Prostate gland (tissue), 2 donors: ENCODE measurements around the gene TMEM109. TPM values are rescaled to one million over a fixed set of nuclear protein-coding genes. Genes with fewer than 3 reads are reported as not detected.

ENCODE experiments used
- DNase-seq: peaks from one replicate; pipeline ENCODE4 v3.0.0-alpha.2; 2019; ENCODE audit warnings: low spot score
- H3K27ac ChIP-seq, 2 donors: fragments of 200-600 bp; sonication (generic); 2 replicates each; pipeline ENCODE4 v1.5.1; 2017 to 2019
- H3K27me3 ChIP-seq: fragments of 200-600 bp; sonication (generic); replicated peaks from 2 replicates; pipeline ENCODE4 v1.5.1; 2019; ENCODE audit not compliant: insufficient read depth
- H3K36me3 ChIP-seq, 2 donors: fragments of 200-600 bp; sonication (generic); 1 replicate in 1 of 2; 2 replicates in 1 of 2; pipeline versions ENCODE4 v1.5.1 to v1.8.1; 2017 to 2019
- H3K4me1 ChIP-seq: fragments of 200-600 bp; sonication (generic); replicated peaks from 2 replicates; pipeline ENCODE4 v1.5.1; 2019
- H3K4me3 ChIP-seq, 2 donors: fragments of 200-600 bp; sonication (generic); 2 replicates each; pipeline ENCODE4 v1.5.1; 2017 to 2019
- H3K9me3 ChIP-seq: fragments of 200-600 bp; sonication (generic); 2 replicates; pipeline ENCODE4 v1.5.1; 2017
- CTCF ChIP-seq, 4 experiments: fragments of 200-600 bp in 2 of 4; fragments of 450-650 bp in 2 of 4; sonication (generic) in 2 of 4; IDR thresholded peaks; 1 replicate in 3 of 4; 2 replicates in 1 of 4; pipeline ENCODE4 v1.5.1; 2016 to 2019; ENCODE audit warnings: antibody characterized with exemption in 4 of 4, mild to moderate bottlenecking in 2 of 4, moderate library complexity in 2 of 4
- POLR2A ChIP-seq: fragments of 450-650 bp; IDR thresholded peaks from one replicate; pipeline ENCODE4 v1.6.1; 2016; ENCODE audit warnings: antibody characterized with exemption, mild to moderate bottlenecking
- POLR2AphosphoS5 ChIP-seq: sonication (generic); formaldehyde crosslinking; IDR thresholded peaks from one replicate; pipeline ENCODE4 v1.6.1; 2017; ENCODE audit warnings: antibody characterized with exemption
- WGBS: methylation state at CpG from one replicate; pipeline ENCODE4 v1.1.5; 2018; 5-methylcytosine and 5-hydroxymethylcytosine counted together
- intact Hi-C: fragments of 100-400 bp; cut with DNase I; formaldehyde crosslinking; loops from one replicate; pipeline ENCODE4 v1.14.2; 2022
- total RNA-seq, 2 donors: library from RNA; depleted of rRNA; stranded (reverse); fragments of >200 nt; gene quantifications; one replicate each; pipeline ENCODE4 v1.1.0, GENCODE V29; 2016

The TMEM109 gene
- total RNA-seq, 2 donors from 2014 or later = 106 to 122 TPM

- no peaks in the 10 kb centered on the region for H3K36me3 ChIP-seq
- no peak for DNase-seq
- WGBS = 17% methylated on average over 9 of the region's 9 CpGs
- TF ChIP-seq POLR2A (no peak), POLR2AphosphoS5 (no peak), CTCF (IDR thresholded peaks at IDR 0.05) (peak; percentile 31 to 81 (median 72))
- intact Hi-C loops = no loop called here
- H3K27ac ChIP-seq = no peak overlapping the region
- H3K9me3 ChIP-seq = no peaks in the 10 kb centered on the region
- H3K4me1 ChIP-seq = no peaks in the 10 kb centered on the region
- H3K27me3 ChIP-seq = no peaks in the 10 kb centered on the region
- H3K4me3 ChIP-seq = no peak overlapping the region
Measured at GRCh38 chr11:60970369-60970774, 56.4 kb downstream of the TMEM109 start.

GRCh38 chr11:60970890-60971289, 56.9 kb downstream of the TMEM109 start:
- Histone ChIP-seq H3K27me3 (no peaks in the 10 kb centered on the region), H3K27ac (no peak overlapping the region), H3K4me3 (no peak overlapping the region), H3K36me3 (no peaks in the 10 kb centered on the region), H3K4me1 (no peaks in the 10 kb centered on the region), H3K9me3 (no peaks in the 10 kb centered on the region)
- intact Hi-C loops = no loop called here
- TF ChIP-seq POLR2A (no peak), POLR2AphosphoS5 (no peak), CTCF (IDR thresholded peaks at IDR 0.05) (no peak)
- no peak for DNase-seq
- 60% methylated on average over 5 of the region's 5 CpGs for WGBS

- Histone ChIP-seq H3K9me3 (no peaks in the 10 kb centered on the region), H3K4me1 (no peaks in the 10 kb centered on the region), H3K4me3 (no peak within 1 kb of the TSS), H3K36me3 (no peaks in the 10 kb centered on the region), H3K27me3 (no peaks in the 10 kb centered on the region), H3K27ac (no peak within 1 kb of the TSS)
- WGBS = 88% methylated on average over 16 of the region's 16 CpGs
- TF ChIP-seq CTCF (IDR thresholded peaks at IDR 0.05) (no peak), POLR2A (no peak)
- intact Hi-C loops = no loop called here
- DNase-seq = no peak
Measured at GRCh38 chr11:60971520-60971919, 57.6 kb downstream of the TMEM109 start, which contains the start of gene CD6. CD6 (plus strand) TSS chr11:60971680; CDS start chr11:60971866, 186 bp downstream.

GRCh38 chr11:60972182-60973030, 58.4 kb downstream of the TMEM109 start:
- Histone ChIP-seq H3K9me3 (no peaks in the 10 kb centered on the region), H3K27me3 (no peaks in the 10 kb centered on the region), H3K4me3 (no peak overlapping the region), H3K27ac (no peak overlapping the region), H3K4me1 (no peaks in the 10 kb centered on the region), H3K36me3 (no peaks in the 10 kb centered on the region)
- 93% methylated on average over 15 of the region's 15 CpGs for WGBS
- no peak for DNase-seq
- intact Hi-C loops = no loop called here
- TF ChIP-seq POLR2AphosphoS5 = no peak
- no peak for TF ChIP-seq CTCF (IDR thresholded peaks at IDR 0.05)
- no peak for TF ChIP-seq POLR2A

Other genes with a start within 250 kb of the TMEM109 start
- 1 to 10 TPM in 1 of 2 donors, under 1 TPM in 1; 0.68 to 1.1 TPM for gene MS4A8, start 214.5 kb upstream of the TMEM109 start, total RNA-seq
- gene MS4A18, start 189.4 kb upstream of the TMEM109 start, total RNA-seq = not detected
- gene MS4A15, start 157.3 kb upstream of the TMEM109 start, total RNA-seq = not detected
- under 1 TPM in 1 of 2 donors, not detected in 1; 0.45 TPM for gene MS4A10, start 128.8 kb upstream of the TMEM109 start, total RNA-seq
- gene CCDC86, start 72.0 kb upstream of the TMEM109 start, total RNA-seq = 10 to 100 TPM; 48.7 to 56.7 TPM
- gene PTGDR2, start 58.2 kb upstream of the TMEM109 start, total RNA-seq = under 1 TPM; 0.34 to 0.46 TPM
- gene ZP1, start 46.6 kb upstream of the TMEM109 start, total RNA-seq = under 1 TPM; 0.68 to 0.80 TPM
- 100 to 1,000 TPM; 147 to 181 TPM for gene PRPF19, start 7.6 kb upstream of the TMEM109 start, total RNA-seq
- gene TMEM132A, start 10.3 kb downstream of the TMEM109 start, total RNA-seq = 10 to 100 TPM; 18.7 to 44.5 TPM
- gene SLC15A3, start 38.0 kb downstream of the TMEM109 start, total RNA-seq = 10 to 100 TPM in 1 of 2 donors, 1 to 10 TPM in 1; 3.3 to 19.4 TPM
- gene CD6, start 57.5 kb downstream of the TMEM109 start, total RNA-seq = 1 to 10 TPM in 1 of 2 donors, under 1 TPM in 1; 0.51 to 1.2 TPM
- under 1 TPM; 0.18 to 0.91 TPM for gene CD5, start 188.3 kb downstream of the TMEM109 start, total RNA-seq
- gene VPS37C, start 247.3 kb downstream of the TMEM109 start, total RNA-seq = 10 to 100 TPM; 32.2 to 38.8 TPM